GM12872 (cell line): ENCODE results near the gene NDUFA5.

Source experiments
- CTCF ChIP-seq: IDR thresholded peaks from 3 replicates; pipeline ENCODE4 v1.5.1; 2011; ENCODE audit warnings: low read depth, mild to moderate bottlenecking, low read length, moderate library complexity; ENCODE audit not compliant: insufficient read depth

Gene NDUFA5

GRCh38 chr7:123557398-123558288 lies at the start of gene NDUFA5:
Gene NDUFA5 (minus strand): TSS chr7:123557818. CDS start chr7:123557795, 23 bp downstream.
- no peak for TF ChIP-seq CTCF

- TF ChIP-seq CTCF = no peak
Measured at GRCh38 chr7:123604739-123605138, 47.1 kb upstream of the NDUFA5 start.

- TF ChIP-seq CTCF = no peak
Measured at GRCh38 chr7:123602648-123603047, 45.0 kb upstream of the NDUFA5 start.

GRCh38 chr7:123601530-123601929 lies 43.9 kb upstream of the NDUFA5 start, which contains the start of gene ASB15:
Gene ASB15 (plus strand): TSS chr7:123601821. CDS start chr7:123614503, 12,682 bp downstream.
- no peak for TF ChIP-seq CTCF

GRCh38 chr7:123600876-123601275 lies 43.3 kb upstream of the NDUFA5 start:
- no peak for TF ChIP-seq CTCF

- no peak for TF ChIP-seq CTCF
Measured at GRCh38 chr7:123599766-123600165, 42.1 kb upstream of the NDUFA5 start.

- TF ChIP-seq CTCF = no peak
Measured at GRCh38 chr7:123598657-123599056, 41.0 kb upstream of the NDUFA5 start.
